HEK293 (cell line): ENCODE measurements around the gene BCL2L11.

Source experiments
- AEBP2 ChIP-seq: fragments of 450-650 bp; formaldehyde crosslinking; IDR thresholded peaks from 2 replicates; pipeline ENCODE4 v1.5.1; 2016; ENCODE audit warnings: missing biosample characterization, missing genetic modification characterization, borderline replicate concordance
- ELK4 ChIP-seq: IDR thresholded peaks from 2 replicates; pipeline ENCODE4 v1.6.1; 2011; ENCODE audit warnings: mild to moderate bottlenecking, low read depth, low read length, borderline replicate concordance
- IKZF3 ChIP-seq: fragments of 450-650 bp; IDR thresholded peaks from 2 replicates; pipeline ENCODE4 v1.5.0; 2018; ENCODE audit warnings: missing biosample characterization, mild to moderate bottlenecking, missing genetic modification characterization, moderate library complexity
- KLF16 ChIP-seq: fragments of 450-650 bp; formaldehyde crosslinking; IDR thresholded peaks from 2 replicates; pipeline ENCODE4 v1.5.1; 2017; ENCODE audit warnings: missing biosample characterization, missing genetic modification characterization
- OSR2 ChIP-seq: fragments of 450-650 bp; formaldehyde crosslinking; IDR thresholded peaks from 2 replicates; pipeline ENCODE4 v1.5.1; 2016; ENCODE audit warnings: missing biosample characterization, missing genetic modification characterization
- PATZ1 ChIP-seq: fragments of 450-650 bp; formaldehyde crosslinking; IDR thresholded peaks from 2 replicates; pipeline ENCODE4 v1.5.1; 2016; ENCODE audit warnings: missing biosample characterization, missing genetic modification characterization
- PRDM2 ChIP-seq: fragments of 450-650 bp; formaldehyde crosslinking; IDR thresholded peaks from 2 replicates; pipeline ENCODE4 v1.5.1; 2016; ENCODE audit warnings: missing biosample characterization, missing genetic modification characterization, borderline replicate concordance
- RBAK ChIP-seq: fragments of 450-650 bp; formaldehyde crosslinking; IDR thresholded peaks from 2 replicates; pipeline ENCODE4 v1.5.1; 2016; ENCODE audit warnings: missing biosample characterization, missing genetic modification characterization
- WT1 ChIP-seq: fragments of 450-650 bp; formaldehyde crosslinking; IDR thresholded peaks from 2 replicates; pipeline ENCODE4 v1.5.1; 2016; ENCODE audit warnings: missing biosample characterization, missing genetic modification characterization
- ZBTB44 ChIP-seq: fragments of 450-650 bp; IDR thresholded peaks from 2 replicates; pipeline ENCODE4 v1.5.1; 2018; ENCODE audit warnings: missing biosample characterization, mild to moderate bottlenecking, missing genetic modification characterization
- ZFP41 ChIP-seq: fragments of 450-650 bp; formaldehyde crosslinking; IDR thresholded peaks from 2 replicates; pipeline ENCODE4 v1.5.1; 2016; ENCODE audit warnings: missing biosample characterization, missing genetic modification characterization, borderline replicate concordance
- ZNF175 ChIP-seq: fragments of 450-650 bp; formaldehyde crosslinking; IDR thresholded peaks from 2 replicates; pipeline ENCODE4 v1.5.1; 2016; ENCODE audit warnings: missing biosample characterization, missing genetic modification characterization
- ZNF184 ChIP-seq: fragments of 450-650 bp; IDR thresholded peaks from 2 replicates; pipeline ENCODE4 v1.5.1; 2018; ENCODE audit warnings: missing biosample characterization, mild to moderate bottlenecking, missing genetic modification characterization
- ZNF214 ChIP-seq: fragments of 450-650 bp; formaldehyde crosslinking; IDR thresholded peaks from 2 replicates; pipeline ENCODE4 v1.5.1; 2017; ENCODE audit warnings: missing biosample characterization, mild to moderate bottlenecking, missing genetic modification characterization, borderline replicate concordance
- ZNF23 ChIP-seq: fragments of 450-650 bp; formaldehyde crosslinking; IDR thresholded peaks from 2 replicates; pipeline ENCODE4 v1.5.1; 2016; ENCODE audit warnings: missing biosample characterization, missing genetic modification characterization, borderline replicate concordance
- ZNF239 ChIP-seq: fragments of 450-650 bp; formaldehyde crosslinking; IDR thresholded peaks from 2 replicates; pipeline ENCODE4 v1.5.1; 2016; ENCODE audit warnings: missing biosample characterization, missing genetic modification characterization
- ZNF311 ChIP-seq: fragments of 450-650 bp; formaldehyde crosslinking; IDR thresholded peaks from 2 replicates; pipeline ENCODE4 v1.5.1; 2017; ENCODE audit warnings: missing biosample characterization, missing genetic modification characterization, borderline replicate concordance
- ZNF324 ChIP-seq: fragments of 450-650 bp; formaldehyde crosslinking; IDR thresholded peaks from 2 replicates; pipeline ENCODE4 v1.5.1; 2016; ENCODE audit warnings: missing biosample characterization, missing genetic modification characterization
- ZNF416 ChIP-seq: fragments of 450-650 bp; formaldehyde crosslinking; IDR thresholded peaks from 2 replicates; pipeline ENCODE4 v1.5.1; 2016; ENCODE audit warnings: missing biosample characterization, missing genetic modification characterization
- ZNF48 ChIP-seq: fragments of 450-650 bp; formaldehyde crosslinking; IDR thresholded peaks from 2 replicates; pipeline ENCODE4 v1.5.1; 2016; ENCODE audit warnings: missing biosample characterization, missing genetic modification characterization
- ZNF514 ChIP-seq: fragments of 450-650 bp; formaldehyde crosslinking; IDR thresholded peaks from 2 replicates; pipeline ENCODE4 v1.5.1; 2016; ENCODE audit warnings: missing biosample characterization, missing genetic modification characterization
- ZNF596 ChIP-seq: fragments of 450-650 bp; IDR thresholded peaks from 2 replicates; pipeline ENCODE4 v1.5.0; 2018; ENCODE audit warnings: missing biosample characterization, mild to moderate bottlenecking, missing genetic modification characterization, moderate library complexity
- ZNF600 ChIP-seq: fragments of 450-650 bp; formaldehyde crosslinking; IDR thresholded peaks from 2 replicates; pipeline ENCODE4 v1.5.1; 2016; ENCODE audit warnings: missing biosample characterization, missing genetic modification characterization
- ZNF610 ChIP-seq: fragments of 450-650 bp; formaldehyde crosslinking; IDR thresholded peaks from 2 replicates; pipeline ENCODE4 v1.5.1; 2016; ENCODE audit warnings: missing biosample characterization, missing genetic modification characterization, borderline replicate concordance
- ZNF664 ChIP-seq: fragments of 450-650 bp; formaldehyde crosslinking; IDR thresholded peaks from 2 replicates; pipeline ENCODE4 v1.5.1; 2016; ENCODE audit warnings: missing biosample characterization, missing genetic modification characterization
- ZNF785 ChIP-seq: fragments of 450-650 bp; formaldehyde crosslinking; IDR thresholded peaks from 2 replicates; pipeline ENCODE4 v1.5.1; 2016; ENCODE audit warnings: missing biosample characterization, missing genetic modification characterization
- ZNF791 ChIP-seq: fragments of 450-650 bp; formaldehyde crosslinking; IDR thresholded peaks from 2 replicates; pipeline ENCODE4 v1.5.1; 2016; ENCODE audit warnings: missing biosample characterization, missing genetic modification characterization
- ZNF792 ChIP-seq: fragments of 450-650 bp; formaldehyde crosslinking; IDR thresholded peaks from 2 replicates; pipeline ENCODE4 v1.5.1; 2016; ENCODE audit warnings: missing biosample characterization, missing genetic modification characterization
- ZXDB ChIP-seq: fragments of 450-650 bp; formaldehyde crosslinking; IDR thresholded peaks from 2 replicates; pipeline ENCODE4 v1.5.1; 2016; ENCODE audit warnings: missing biosample characterization, missing genetic modification characterization

Gene BCL2L11

GRCh38 chr2:111122631-111123421, 2.1 kb downstream of the BCL2L11 start (continued):
- no peak for TF ChIP-seq AEBP2 (tag by site-specific recombination)
- no peak for TF ChIP-seq ZNF175 (tag by site-specific recombination)
- TF ChIP-seq OSR2 = no peak
- TF ChIP-seq IKZF3 (tag by site-specific recombination) = no peak
- no peak for TF ChIP-seq ZNF184 (tag by site-specific recombination)
- TF ChIP-seq ZNF664 = no peak
- no peak for TF ChIP-seq ZNF23 (tag by site-specific recombination)
- TF ChIP-seq ZNF311 (tag by site-specific recombination) = no peak
- no peak for TF ChIP-seq ZNF785 (tag by site-specific recombination)
- TF ChIP-seq PATZ1 (tag by site-specific recombination) = peak; percentile 26; the same call in 1 of the 2 replicates
- TF ChIP-seq ZBTB44 (tag by site-specific recombination) = no peak
- no peak for TF ChIP-seq ZNF514 (tag by site-specific recombination)
- no peak for TF ChIP-seq ZNF239 (tag by site-specific recombination)
- no peak for TF ChIP-seq WT1
- TF ChIP-seq ZNF416 (tag by site-specific recombination) = no peak
- TF ChIP-seq ZNF324 (tag by site-specific recombination) = no peak
- no peak for TF ChIP-seq ZNF48 (tag by site-specific recombination)
- TF ChIP-seq ZNF596 (tag by site-specific recombination) = no peak
- no peak for TF ChIP-seq ZNF792 (tag by site-specific recombination)
- TF ChIP-seq ZFP41 (tag by site-specific recombination) = no peak
- peak; percentile 91 for TF ChIP-seq ZNF600 (tag by site-specific recombination)
- TF ChIP-seq ZNF791 (tag by site-specific recombination) = no peak
- no peak for TF ChIP-seq RBAK (tag by site-specific recombination)
- TF ChIP-seq ZXDB = peak; percentile 41; the same call in 1 of the 2 replicates
- no peak for TF ChIP-seq ZNF610
- TF ChIP-seq ELK4 = no peak
- no peak for TF ChIP-seq KLF16
- no peak for TF ChIP-seq PRDM2 (tag by site-specific recombination)
- no peak for TF ChIP-seq ZNF214 (tag by site-specific recombination)
